Gastrocnemius medialis (tissue), 4 donors: ENCODE measurements around the gene SORCS1.

Source experiments
- POLR2A ChIP-seq, 2 donors: fragments of 450-650 bp; IDR thresholded peaks; one replicate each; pipeline ENCODE4 v1.6.1; 2017; ENCODE audit warnings: antibody characterized with exemption in 2 of 2, mild to moderate bottlenecking in 2 of 2, moderate library complexity in 2 of 2
- TF ChIP-seq, protein P1 (sequence below), 5 experiments: fragments of 450-650 bp in 3 of 5; fragments of 200-600 bp in 2 of 5; sonication (generic) in 2 of 5; IDR thresholded peaks in 4 of 5; conservative IDR thresholded peaks in 1 of 5; 1 replicate in 4 of 5; 2 replicates in 1 of 5; pipeline ENCODE4 v1.5.1; 2016 to 2019; ENCODE audit warnings: antibody characterized with exemption in 5 of 5, mild to moderate bottlenecking in 3 of 5, moderate library complexity in 3 of 5

DNA sequence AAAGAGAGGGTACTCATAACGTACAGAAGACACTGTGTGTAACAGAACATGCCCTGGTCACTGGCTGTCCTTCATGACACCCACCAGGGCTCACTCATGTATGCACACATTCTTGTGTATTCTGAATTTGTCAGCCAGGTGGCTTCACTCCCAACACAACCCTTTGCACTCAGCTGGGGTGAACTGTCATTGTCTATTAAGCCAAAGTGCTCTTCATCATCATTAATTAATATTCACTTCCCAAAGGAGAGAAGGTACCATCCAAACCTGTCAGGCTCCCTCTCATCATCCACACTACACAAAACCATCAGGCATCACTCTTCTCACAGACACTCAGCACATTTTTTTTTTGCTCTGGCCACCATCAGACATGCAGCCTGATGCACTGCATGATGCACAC, 469.8 kb downstream of the SORCS1 start:
- TF ChIP-seq, protein P1, sequence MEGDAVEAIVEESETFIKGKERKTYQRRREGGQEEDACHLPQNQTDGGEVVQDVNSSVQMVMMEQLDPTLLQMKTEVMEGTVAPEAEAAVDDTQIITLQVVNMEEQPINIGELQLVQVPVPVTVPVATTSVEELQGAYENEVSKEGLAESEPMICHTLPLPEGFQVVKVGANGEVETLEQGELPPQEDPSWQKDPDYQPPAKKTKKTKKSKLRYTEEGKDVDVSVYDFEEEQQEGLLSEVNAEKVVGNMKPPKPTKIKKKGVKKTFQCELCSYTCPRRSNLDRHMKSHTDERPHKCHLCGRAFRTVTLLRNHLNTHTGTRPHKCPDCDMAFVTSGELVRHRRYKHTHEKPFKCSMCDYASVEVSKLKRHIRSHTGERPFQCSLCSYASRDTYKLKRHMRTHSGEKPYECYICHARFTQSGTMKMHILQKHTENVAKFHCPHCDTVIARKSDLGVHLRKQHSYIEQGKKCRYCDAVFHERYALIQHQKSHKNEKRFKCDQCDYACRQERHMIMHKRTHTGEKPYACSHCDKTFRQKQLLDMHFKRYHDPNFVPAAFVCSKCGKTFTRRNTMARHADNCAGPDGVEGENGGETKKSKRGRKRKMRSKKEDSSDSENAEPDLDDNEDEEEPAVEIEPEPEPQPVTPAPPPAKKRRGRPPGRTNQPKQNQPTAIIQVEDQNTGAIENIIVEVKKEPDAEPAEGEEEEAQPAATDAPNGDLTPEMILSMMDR (IDR thresholded peaks at IDR 0.05 in 4 of 5, conservative IDR thresholded peaks at IDR 0.05 in 1 of 5), result no peak
- TF ChIP-seq POLR2A (IDR thresholded peaks at IDR 0.05), result no peak
